Measurements from ENCODE around the gene RARG.

RARG gene

GRCh38 chr12:53223389-53224060, 8.5 kb downstream of the RARG start (continued):
- TF ChIP-seq PRDM10 (tag by site-specific recombination; IDR thresholded peaks at IDR 0.05) (0 out of 2 replicates have a peak, but pooled peaks have one; percentile 69), PATZ1 (tag by site-specific recombination; IDR thresholded peaks at IDR 0.05) (peak; percentile 41), KLF16 (tag by site-specific recombination; IDR thresholded peaks at IDR 0.05) (no peak), ZNF398 (tag by site-specific recombination; IDR thresholded peaks at IDR 0.05) (peak; percentile 30; the same call in 1 of the 2 replicates), ZNF658 (tag by site-specific recombination; IDR thresholded peaks at IDR 0.05) (no peak), GLI4 (tag by site-specific recombination; IDR thresholded peaks at IDR 0.05) (no peak), ZNF10 (tag by site-specific recombination; IDR thresholded peaks at IDR 0.05) (no peak), ZNF501 (tag by site-specific recombination; IDR thresholded peaks at IDR 0.05) (no peak), HIC1 (tag by site-specific recombination; IDR thresholded peaks at IDR 0.05) (0 out of 2 replicates have a peak, but pooled peaks have one; percentile 4), ZBTB17 (tag by site-specific recombination; IDR thresholded peaks at IDR 0.05) (no peak), ZNF133 (tag by site-specific recombination; IDR thresholded peaks at IDR 0.05) (no peak), MZF1 (tag by site-specific recombination; IDR thresholded peaks at IDR 0.05; ENCODE audit: borderline replicate concordance) (no peak), PRDM6 (tag by site-specific recombination; IDR thresholded peaks at IDR 0.05) (no peak), HOXC10 (CRISPR knock-in tag; IDR thresholded peaks at IDR 0.05) (no peak), ZSCAN16 (tag by site-specific recombination; IDR thresholded peaks at IDR 0.05) (no peak), ZNF280C (tag by site-specific recombination; IDR thresholded peaks at IDR 0.05) (no peak), ZBTB49 (tag by site-specific recombination; IDR thresholded peaks at IDR 0.05; ENCODE audit: low read depth) (no peak), GLIS1 (tag by site-specific recombination; IDR thresholded peaks at IDR 0.05) (no peak)

Data from HEK293 (cell line).